ENCODE measurements around the gene MAEL. TPM values are rescaled to one million over a fixed set of nuclear protein-coding genes. Genes with fewer than 3 reads are reported as not detected.

The MAEL gene
- total RNA-seq, 1 experiment from 2014 or later: not detected

- in situ Hi-C loops (cut with HindIII; ENCODE audit: low pct_unique_long_range_greater_than_20kb, low sequenced_read_pairs): no loop called here
- no TSS peak for BruUV-seq (replicated peaks)
Measured at GRCh38 chr1:167071286-167071685, 82.2 kb downstream of the MAEL start.

More at GRCh38 chr1:167071286-167071685, 82.2 kb downstream of the MAEL start:
- Histone ChIP-seq H3K27ac (ENCODE audit: low read length) (no peak overlapping the region), H3K36me3 (ENCODE audit: control insufficient read depth, insufficient read depth, low read length) (no peaks in the 10 kb centered on the region), H3K4me1 (ENCODE audit: control insufficient read depth, insufficient read depth, low read length) (no peaks in the 10 kb centered on the region), H3K27me3 (ENCODE audit: control insufficient read depth, insufficient read depth, low read length) (no peaks in the 10 kb centered on the region; the same call in none of the 2 replicates), H3K9me3 (ENCODE audit: control insufficient read depth, insufficient read depth, low read depth, low read length) (no peaks in the 10 kb centered on the region), H3K4me3 (ENCODE audit: low read depth in 2 of 2, low read length in 2 of 2) (no peak overlapping the region)
- ChIA-PET POLR2A (no interaction called here), CTCF (interaction anchor here (0.6 kb wide), 1 partner anchor 149 kb away, joined by 14 read pairs; no protein-coding TSS in a partner anchor)
- intact Hi-C loops (cut with micrococcal nuclease; ENCODE audit: unreplicated experiment): no loop called here
- TF ChIP-seq TCF7L2 (IDR thresholded peaks at IDR 0.05; ENCODE audit: low read depth, low read length): no peak
- TF ChIP-seq SIN3A (IDR thresholded peaks at IDR 0.05; ENCODE audit: borderline replicate concordance, insufficient read depth, low read depth, low read length): no peak
- TF ChIP-seq POLR2AphosphoS5 (IDR thresholded peaks at IDR 0.05; ENCODE audit: low read depth, low read length): no peak
- TF ChIP-seq CTCF (IDR thresholded peaks at IDR 0.05): no peak
- TF ChIP-seq REST (IDR thresholded peaks at IDR 0.05; ENCODE audit: insufficient read depth in 1 of 2, low read depth in 2 of 2, low read length in 1 of 2): no peak
- DNase-seq (ENCODE audit: low read depth, low spot score) (no peak), ATAC-seq (no peak)

Other genes starting within 250 kb of the MAEL start
- gene POGK, start 149.8 kb upstream of the MAEL start, total RNA-seq (2021; ENCODE audit: unreplicated experiment): 49.5 TPM
- gene TADA1, start 113.0 kb upstream of the MAEL start, total RNA-seq (2021; ENCODE audit: unreplicated experiment): 12.3 TPM
- gene ILDR2, start 13.7 kb upstream of the MAEL start, total RNA-seq (2021; ENCODE audit: unreplicated experiment): 0.08 TPM
- gene GPA33, start 101.1 kb downstream of the MAEL start, total RNA-seq (2021; ENCODE audit: unreplicated experiment): 0.18 TPM
- gene STYXL2, start 104.8 kb downstream of the MAEL start, total RNA-seq (2021; ENCODE audit: unreplicated experiment): not detected
- gene POU2F1, start 231.6 kb downstream of the MAEL start, total RNA-seq (2021; ENCODE audit: unreplicated experiment): 17.1 TPM

Measured in Panc1 (cell line).